HG03378 (cell line): ENCODE data around the gene BTLA.
"Not testable (repeated sequence)": the region's sequence is repeated elsewhere in the genome, so short reads cannot be mapped to it uniquely, and the experiment has no call there.

Source experiments
- ATAC-seq: cut with Tn5 transposase; IDR thresholded peaks from one replicate; pipeline ENCODE4 v1.9.1; 2021; ENCODE audit warnings: mild to moderate bottlenecking, moderate library complexity; ENCODE audit not compliant: unreplicated experiment

The BTLA gene

GRCh38 chr3:112456147-112456546, 43.1 kb downstream of the BTLA start:
- ATAC-seq, result no peak

- no peak for ATAC-seq
Measured at GRCh38 chr3:112448939-112449338, 50.3 kb downstream of the BTLA start.

GRCh38 chr3:112446343-112446742, 52.9 kb downstream of the BTLA start:
- no peak for ATAC-seq

- no peak for ATAC-seq
Measured at GRCh38 chr3:112445839-112446238, 53.4 kb downstream of the BTLA start.

- ATAC-seq, result no peak
Measured at GRCh38 chr3:112437146-112438022, 61.9 kb downstream of the BTLA start.

- no peak for ATAC-seq
Measured at GRCh38 chr3:112429960-112430359, 69.3 kb downstream of the BTLA start.

- ATAC-seq, result no peak
Measured at GRCh38 chr3:112427123-112427522, 72.1 kb downstream of the BTLA start.

GRCh38 chr3:112425858-112426750, 73.2 kb downstream of the BTLA start:
- no peak for ATAC-seq

GRCh38 chr3:112425382-112425781, 73.9 kb downstream of the BTLA start:
- ATAC-seq, result no peak

GRCh38 chr3:112424394-112424793, 74.9 kb downstream of the BTLA start:
- no peak for ATAC-seq

- ATAC-seq, result not testable (repeated sequence)
Measured at GRCh38 chr3:112422921-112423320, 76.4 kb downstream of the BTLA start.

- not testable (repeated sequence) for ATAC-seq
Measured at GRCh38 chr3:112418526-112418925, 80.7 kb downstream of the BTLA start.

GRCh38 chr3:112417696-112418318, 81.5 kb downstream of the BTLA start:
- no peak for ATAC-seq

- ATAC-seq, result no peak
Measured at GRCh38 chr3:112416391-112417212, 82.7 kb downstream of the BTLA start.

GRCh38 chr3:112415390-112415789, 83.9 kb downstream of the BTLA start:
- no peak for ATAC-seq
